Measurements from ENCODE around the gene XPO6.

GRCh38 chr16:28161626-28162025 is 50.1 kb downstream of the XPO6 start:
- no peak for TF ChIP-seq CTCF (IDR thresholded peaks at IDR 0.05)
- no peak for TF ChIP-seq ZFX (IDR thresholded peaks at IDR 0.05; ENCODE audit: borderline replicate concordance)

Measured in 22Rv1 (cell line).